ENCODE measurements around the gene IFI6.
"Not testable (repeated sequence)": the region's sequence is repeated elsewhere in the genome, so short reads cannot be mapped to it uniquely, and the experiment has no call there.

Gene IFI6

GRCh38 chr1:27627061-27627460, 44.9 kb downstream of the IFI6 start:
- no peak for DNase-seq (ENCODE audit: low spot score)

GRCh38 chr1:27626031-27626935, 45.7 kb downstream of the IFI6 start:
- DNase-seq (ENCODE audit: low spot score), result no peak

- no peak for DNase-seq (ENCODE audit: low spot score)
These were observed 47.4 kb downstream of the IFI6 start for GRCh38 chr1:27624467-27625178.

GRCh38 chr1:27623327-27624212, 48.4 kb downstream of the IFI6 start:
- no peak for DNase-seq (ENCODE audit: low spot score)

GRCh38 chr1:27622828-27623227, 49.2 kb downstream of the IFI6 start:
- no peak for DNase-seq (ENCODE audit: low spot score)

- DNase-seq (ENCODE audit: low spot score), result peak; percentile 21
These were observed 50.7 kb downstream of the IFI6 start for GRCh38 chr1:27621051-27621920.

- not testable (repeated sequence) for DNase-seq (ENCODE audit: low spot score)
These were observed 52.1 kb downstream of the IFI6 start for GRCh38 chr1:27619782-27620438.

- no peak for DNase-seq (ENCODE audit: low spot score)
These were observed 53.5 kb downstream of the IFI6 start for GRCh38 chr1:27618341-27619082.

GRCh38 chr1:27617420-27617819, 54.6 kb downstream of the IFI6 start:
- DNase-seq (ENCODE audit: low spot score), result no peak

GRCh38 chr1:27616441-27616840, 55.6 kb downstream of the IFI6 start:
- no peak for DNase-seq (ENCODE audit: low spot score)
